Activated T-cell treated with anti-CD3 and anti-CD28 coated beads for 24 hours (primary cell): ENCODE results near the gene ZNF677.
"Not testable (repeated sequence)": the region's sequence is repeated elsewhere in the genome, so short reads cannot be mapped to it uniquely, and the experiment has no call there.

Experiments
- DNase-seq: peaks from one replicate; pipeline ENCODE4 v3.0.0-alpha.2; 2020; ENCODE audit warnings: low read depth

Gene ZNF677

GRCh38 chr19:53193535-53194222 lies 61.0 kb downstream of the ZNF677 start:
- DNase-seq, result no peak

DNA sequence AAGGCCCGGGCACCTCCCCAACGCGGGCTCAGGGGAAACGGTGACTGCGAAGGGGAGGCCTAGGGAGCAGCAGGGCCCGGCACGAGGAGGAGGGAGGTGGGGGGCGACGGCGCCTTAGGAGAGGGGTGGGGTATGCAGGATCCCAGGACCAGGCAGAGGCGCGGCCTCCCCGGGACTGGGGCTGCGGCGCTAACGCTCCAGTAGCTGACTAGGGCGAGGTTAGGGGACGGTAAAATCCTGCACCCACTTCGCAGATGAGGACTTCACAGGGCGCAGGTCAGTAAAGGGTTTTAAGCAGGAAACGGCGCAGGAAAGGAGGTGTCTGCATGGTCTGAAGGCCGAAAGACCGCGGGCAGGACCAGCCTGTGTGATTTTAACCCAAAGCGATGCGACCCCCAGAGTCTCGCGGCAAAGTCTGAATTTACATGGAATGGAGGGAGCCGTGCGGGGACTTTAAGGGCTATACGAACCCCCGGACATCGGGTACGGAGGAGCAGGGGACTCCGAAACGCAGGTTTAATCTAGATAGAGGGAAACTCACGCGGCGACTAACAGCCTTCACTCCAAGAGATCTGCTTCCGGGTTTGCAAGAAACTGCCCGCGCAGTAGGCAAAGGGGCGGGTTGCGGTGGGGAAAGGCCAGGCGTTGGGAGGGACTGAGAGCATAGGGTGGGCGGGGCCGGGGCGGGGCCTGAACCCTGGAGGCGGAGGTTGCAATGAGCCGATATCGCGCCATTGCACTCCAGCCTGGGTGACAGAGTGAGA lies 61.7 kb downstream of the ZNF677 start, which contains the start of gene ZNF665:
ZNF665 (minus strand) TSS at position 588 of the 764 bp plus-strand sequence. CDS start 10,460 bp downstream, outside the sequence.
- DNase-seq, result peak; percentile 73

GRCh38 chr19:53190253-53190652 lies 64.4 kb downstream of the ZNF677 start:
- DNase-seq, result no peak

DNA sequence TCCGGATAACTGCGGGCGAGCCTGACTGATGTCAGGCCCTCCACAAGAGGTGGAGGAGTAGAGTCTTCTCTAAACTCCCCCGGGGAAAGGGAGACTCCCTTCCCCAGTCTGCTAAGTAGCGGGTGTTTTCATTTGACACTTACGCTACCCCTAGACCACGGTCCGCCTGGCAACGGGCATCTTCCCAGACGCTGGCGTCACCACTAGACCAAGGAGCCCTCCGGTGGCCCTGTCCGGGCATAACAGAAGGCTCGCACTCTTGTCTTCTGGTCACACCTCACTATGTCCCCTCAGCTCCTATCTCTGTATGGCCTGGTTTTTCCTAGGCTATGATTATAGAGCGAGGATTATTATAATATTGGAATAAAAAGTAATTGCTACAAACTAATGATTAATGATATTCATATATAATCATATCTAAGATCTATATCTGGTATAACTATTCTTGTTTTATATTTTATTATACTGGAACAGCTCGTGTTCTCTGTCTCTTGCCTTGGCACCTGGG lies 64.9 kb downstream of the ZNF677 start:
- not testable (repeated sequence) for DNase-seq
